Tibial nerve (tissue), 3 donors: ENCODE results near the gene TIAM1.

Source experiments
- POLR2A ChIP-seq, 2 donors: fragments of 450-650 bp; IDR thresholded peaks; one replicate each; pipeline ENCODE4 v1.6.1; 2017; ENCODE audit warnings: antibody characterized with exemption in 2 of 2, mild to moderate bottlenecking in 2 of 2, moderate library complexity in 2 of 2
- TF ChIP-seq, protein P1 (sequence below), 5 experiments: fragments of 200-600 bp in 3 of 5; fragments of 450-650 bp in 2 of 5; sonication (generic) in 3 of 5; IDR thresholded peaks; one replicate each; pipeline ENCODE4 v1.5.1; 2016 to 2019; ENCODE audit warnings: antibody characterized with exemption in 5 of 5, mild to moderate bottlenecking in 3 of 5, moderate library complexity in 2 of 5

DNA sequence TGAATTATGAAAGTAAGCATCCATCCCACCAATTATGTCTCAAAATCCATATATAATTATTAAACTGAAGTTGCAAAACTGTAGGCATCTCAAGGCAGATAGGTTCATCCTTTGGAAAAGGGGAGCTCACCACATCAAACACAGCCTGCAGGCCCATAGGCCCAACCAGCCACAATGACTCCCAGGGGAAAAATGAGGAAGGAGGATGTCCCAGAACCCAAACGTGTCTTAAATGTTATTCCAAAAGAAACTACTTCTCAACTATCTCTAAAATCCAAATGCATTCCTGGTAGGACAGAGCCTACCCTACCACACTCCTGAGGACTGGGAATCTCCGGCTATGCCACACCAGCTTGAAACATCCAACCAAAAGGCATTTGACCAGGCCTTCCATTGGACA, 12.8 kb downstream of the TIAM1 start:
- TF ChIP-seq, protein P1, sequence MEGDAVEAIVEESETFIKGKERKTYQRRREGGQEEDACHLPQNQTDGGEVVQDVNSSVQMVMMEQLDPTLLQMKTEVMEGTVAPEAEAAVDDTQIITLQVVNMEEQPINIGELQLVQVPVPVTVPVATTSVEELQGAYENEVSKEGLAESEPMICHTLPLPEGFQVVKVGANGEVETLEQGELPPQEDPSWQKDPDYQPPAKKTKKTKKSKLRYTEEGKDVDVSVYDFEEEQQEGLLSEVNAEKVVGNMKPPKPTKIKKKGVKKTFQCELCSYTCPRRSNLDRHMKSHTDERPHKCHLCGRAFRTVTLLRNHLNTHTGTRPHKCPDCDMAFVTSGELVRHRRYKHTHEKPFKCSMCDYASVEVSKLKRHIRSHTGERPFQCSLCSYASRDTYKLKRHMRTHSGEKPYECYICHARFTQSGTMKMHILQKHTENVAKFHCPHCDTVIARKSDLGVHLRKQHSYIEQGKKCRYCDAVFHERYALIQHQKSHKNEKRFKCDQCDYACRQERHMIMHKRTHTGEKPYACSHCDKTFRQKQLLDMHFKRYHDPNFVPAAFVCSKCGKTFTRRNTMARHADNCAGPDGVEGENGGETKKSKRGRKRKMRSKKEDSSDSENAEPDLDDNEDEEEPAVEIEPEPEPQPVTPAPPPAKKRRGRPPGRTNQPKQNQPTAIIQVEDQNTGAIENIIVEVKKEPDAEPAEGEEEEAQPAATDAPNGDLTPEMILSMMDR (IDR thresholded peaks at IDR 0.05) = no peak
- no peak for TF ChIP-seq POLR2A (IDR thresholded peaks at IDR 0.05)
